GM11168 (cell line): ENCODE data around the gene TMEFF2.

Experiments
- in situ Hi-C: fragments of 300-500 bp; cut with MboI; formaldehyde crosslinking; loops from one replicate; pipeline ENCODE4 v1.12.0; 2022; ENCODE audit warnings: low sequenced_read_pairs; ENCODE audit not compliant: unreplicated experiment

The TMEFF2 gene

DNA sequence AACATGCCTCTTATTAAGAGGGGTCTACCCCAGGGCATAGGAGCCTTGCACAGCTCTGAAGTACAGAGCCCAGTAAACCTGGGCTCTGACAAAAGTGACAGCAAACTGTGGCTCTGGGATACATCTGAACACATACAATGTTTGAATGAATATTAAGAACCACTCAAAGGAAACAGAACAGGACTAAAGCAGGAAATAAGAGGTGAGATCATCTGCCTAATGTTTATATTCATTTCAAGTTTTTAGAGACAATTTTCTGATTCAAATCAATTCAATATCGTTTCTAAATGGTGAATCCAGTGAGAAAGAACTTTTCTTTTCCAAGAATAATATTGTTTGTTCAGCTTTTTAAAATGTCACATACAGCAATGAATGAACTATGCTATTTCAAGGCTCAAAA is 211.1 kb downstream of the TMEFF2 start:
- in situ Hi-C loops: no loop called here

DNA sequence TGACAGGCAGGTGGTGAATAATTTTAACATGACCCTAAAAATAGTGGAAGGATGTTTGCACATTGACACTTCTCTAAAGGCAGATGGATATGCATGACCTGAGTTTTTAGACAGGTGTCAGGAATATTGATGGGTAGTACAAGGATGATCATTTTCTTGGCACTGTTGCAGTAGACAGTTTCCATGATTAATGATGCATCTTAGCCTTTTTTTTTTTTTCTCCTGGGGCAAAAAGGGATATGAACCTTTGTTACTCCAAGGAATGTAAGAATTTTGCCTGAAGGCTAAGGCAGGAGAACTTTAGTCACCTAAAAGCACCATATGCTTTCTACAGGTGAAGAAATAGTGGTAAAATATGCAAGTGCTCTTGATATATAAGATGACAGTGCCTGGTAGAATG is 211.5 kb downstream of the TMEFF2 start:
- in situ Hi-C loops: no loop called here

DNA sequence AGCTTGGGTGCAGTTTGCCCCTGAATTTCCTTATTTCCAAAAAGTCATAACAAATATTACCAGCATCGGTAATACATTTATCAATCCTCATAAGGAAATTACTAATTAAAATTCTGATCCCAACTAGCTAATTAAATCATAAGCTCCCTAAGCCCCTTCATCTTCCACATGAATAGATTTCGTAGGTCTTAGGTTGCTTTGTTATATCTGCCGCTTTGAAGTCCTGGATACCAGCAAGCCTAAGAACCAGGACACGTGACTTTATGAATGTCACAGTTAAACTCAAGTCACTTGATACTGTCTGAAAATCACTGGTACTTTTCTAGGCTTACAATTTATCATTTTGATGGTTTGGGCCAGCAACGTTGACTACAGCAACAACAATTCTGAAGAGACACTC is 213.0 kb downstream of the TMEFF2 start:
- in situ Hi-C loops: no loop called here

DNA sequence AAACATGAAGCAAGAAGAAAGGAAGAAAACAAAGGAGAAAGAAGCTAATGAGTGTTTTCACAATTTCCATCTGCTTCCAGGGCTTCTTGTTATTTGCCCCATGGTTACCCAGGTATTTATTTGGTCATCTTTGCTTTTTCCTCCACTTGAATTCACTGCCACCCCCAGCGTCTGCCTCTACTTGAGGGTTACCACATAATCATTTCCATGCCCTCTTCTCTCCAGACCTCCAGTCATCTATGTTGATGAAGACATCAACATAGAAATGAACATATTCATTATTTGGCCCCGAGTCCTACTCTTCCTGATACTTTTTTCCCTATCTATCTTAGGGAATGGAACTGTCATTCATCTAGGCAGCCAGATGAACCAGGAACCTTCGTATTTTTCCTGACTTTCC is 214.2 kb downstream of the TMEFF2 start:
- in situ Hi-C loops: no loop called here

DNA sequence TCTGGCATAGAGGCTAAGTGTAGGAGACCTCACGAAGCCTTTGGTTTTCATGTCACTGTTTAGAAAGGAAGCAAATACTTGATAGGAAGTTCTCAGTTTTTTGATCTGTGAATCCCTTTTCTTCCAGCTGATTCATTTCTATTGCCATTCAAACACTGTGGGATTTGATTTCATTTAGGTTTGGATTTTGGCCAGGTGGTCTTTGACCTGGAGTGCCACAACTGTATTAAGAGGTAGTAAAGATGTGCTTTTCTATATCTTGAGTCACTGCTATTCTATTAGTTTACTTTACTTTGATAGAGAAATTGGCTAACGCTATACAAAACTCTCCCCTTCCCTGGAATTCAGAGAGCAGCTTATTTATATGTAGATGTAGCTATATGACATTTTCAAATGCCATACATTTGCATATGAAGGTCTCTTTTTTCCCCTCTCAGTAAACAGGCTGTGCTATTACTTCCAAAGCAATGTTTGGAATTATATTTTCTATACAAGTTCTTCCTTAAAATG is 215.5 kb downstream of the TMEFF2 start:
- in situ Hi-C loops: no loop called here

DNA sequence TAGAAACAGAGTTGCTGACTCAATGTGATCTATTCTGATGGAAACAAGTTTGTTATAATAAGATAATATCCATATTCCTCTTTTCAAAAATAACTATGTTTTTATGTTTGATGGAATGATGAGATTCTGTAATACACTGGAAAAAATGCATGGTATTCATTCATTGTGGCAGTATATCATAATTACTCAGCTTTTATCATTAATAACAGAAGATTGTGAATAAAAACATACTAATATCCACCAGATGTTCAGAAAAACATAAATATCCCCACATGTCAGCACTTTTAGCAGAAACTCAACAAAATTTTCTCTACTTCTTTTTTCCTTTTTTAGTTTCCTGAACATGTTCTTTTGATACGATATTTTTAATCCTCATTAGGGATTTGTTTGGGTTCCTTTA is 217.0 kb downstream of the TMEFF2 start:
- in situ Hi-C loops: no loop called here

DNA sequence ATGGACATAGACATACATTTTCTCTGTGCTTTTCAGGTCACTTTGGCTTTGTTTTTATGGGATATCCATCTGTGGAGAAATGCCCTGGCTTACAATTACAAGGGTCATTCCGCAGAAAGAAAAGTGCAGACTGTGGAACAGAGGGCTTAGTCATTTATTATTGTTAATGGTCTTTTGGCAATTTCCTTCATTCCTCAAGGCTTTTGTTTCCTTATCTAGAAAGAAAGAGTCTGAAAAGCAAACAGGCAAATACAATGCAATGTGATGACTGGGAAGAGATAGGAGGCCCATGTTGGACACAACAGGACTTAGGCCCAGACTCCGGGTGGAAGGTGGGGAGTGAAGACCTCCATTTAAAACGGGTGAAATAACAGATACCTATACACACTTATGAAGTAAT is 218.3 kb downstream of the TMEFF2 start:
- in situ Hi-C loops: no loop called here

DNA sequence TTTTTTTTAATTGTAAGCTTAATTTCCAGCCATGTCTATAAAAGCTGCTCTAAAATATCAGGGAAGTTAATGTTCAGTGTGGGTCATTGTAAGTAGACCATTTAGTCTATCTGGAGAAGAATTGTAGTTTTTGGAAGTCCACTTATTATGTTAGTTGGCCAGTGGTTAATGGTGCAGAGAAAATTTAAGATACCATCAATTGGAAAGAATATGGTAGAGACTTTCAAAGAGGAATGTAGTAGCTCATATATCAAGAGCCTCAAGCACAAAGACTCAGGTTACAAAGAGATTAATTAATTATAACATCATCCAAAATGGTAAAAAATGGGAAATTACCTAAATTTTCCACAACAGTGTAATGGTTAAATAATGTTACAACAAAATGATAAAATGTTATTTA is 220.1 kb downstream of the TMEFF2 start:
- in situ Hi-C loops: no loop called here

DNA sequence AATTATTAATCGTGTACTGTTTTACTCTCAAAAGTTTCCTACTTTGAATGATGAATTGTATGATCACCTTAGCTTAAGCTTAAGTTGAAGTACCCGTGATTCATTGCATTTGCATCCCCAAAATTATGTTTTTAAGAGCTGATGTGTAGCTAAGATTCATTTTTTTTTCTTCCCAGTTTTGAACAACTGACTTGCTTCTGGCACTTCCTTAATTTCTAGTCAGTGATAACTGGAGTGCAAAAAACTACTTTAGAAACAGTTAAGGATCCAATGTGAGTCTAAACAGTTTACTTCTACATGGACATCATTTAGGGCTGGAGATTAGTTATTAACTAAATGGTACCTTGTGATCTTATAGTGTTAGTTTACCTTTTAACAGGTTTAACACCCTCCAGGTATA is 223.9 kb downstream of the TMEFF2 start:
- in situ Hi-C loops: no loop called here

DNA sequence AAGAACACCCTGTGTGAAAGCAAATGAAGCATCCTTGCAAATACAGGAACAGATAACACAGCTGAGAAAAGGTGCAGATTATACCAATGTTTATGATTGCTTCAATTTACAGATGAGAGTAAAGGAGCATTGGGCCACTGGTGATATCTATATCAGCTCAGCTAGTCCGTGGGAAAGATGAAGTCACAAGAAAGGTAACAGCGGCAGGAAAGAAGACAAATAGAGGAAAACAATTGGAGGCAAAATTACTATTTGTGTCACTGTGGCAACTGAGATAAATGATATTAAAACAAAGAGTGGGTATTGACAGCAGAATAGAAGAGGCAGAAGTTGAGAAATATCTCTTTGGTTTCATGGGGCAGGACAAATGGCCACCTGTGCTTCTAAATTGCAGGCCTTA is 226.6 kb downstream of the TMEFF2 start:
- in situ Hi-C loops: no loop called here

DNA sequence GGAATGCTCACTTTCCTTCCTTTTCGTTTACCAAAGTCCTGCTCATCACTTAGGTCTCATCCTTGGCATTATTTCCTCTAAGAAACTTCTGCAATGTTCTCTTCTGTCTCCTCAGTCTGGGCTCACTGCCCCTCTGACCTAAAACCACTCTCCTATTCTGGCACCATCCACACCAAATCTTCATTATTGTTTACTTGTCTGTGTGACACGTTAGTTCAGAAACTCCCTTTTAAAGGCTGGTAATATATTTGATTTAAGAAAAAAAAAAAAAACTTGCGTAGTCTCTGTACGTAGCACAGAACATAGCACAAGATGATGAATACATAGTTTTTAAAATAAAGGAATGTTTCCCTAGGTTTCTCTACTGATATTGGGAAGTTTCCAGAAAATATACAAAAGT is 229.0 kb downstream of the TMEFF2 start:
- in situ Hi-C loops: no loop called here

DNA sequence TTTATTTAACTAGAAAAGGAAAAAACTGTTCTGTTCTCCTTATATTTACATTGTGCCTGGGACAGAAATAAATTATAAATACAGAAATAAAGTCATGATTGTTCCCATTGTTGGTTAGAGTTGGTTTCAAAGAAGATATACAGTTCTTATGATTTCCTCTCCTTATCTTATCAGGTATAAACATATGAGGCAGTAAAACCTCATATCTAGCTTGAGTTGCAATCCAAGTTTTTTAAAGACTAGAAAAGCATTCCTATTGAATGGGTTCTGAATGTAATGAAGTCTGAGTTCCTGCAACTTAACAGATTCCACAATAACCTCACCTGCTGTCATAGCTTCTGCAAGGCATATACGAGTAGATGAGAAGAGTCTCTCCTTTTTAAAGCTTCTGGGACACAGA is 233.2 kb downstream of the TMEFF2 start:
- in situ Hi-C loops: no loop called here

DNA sequence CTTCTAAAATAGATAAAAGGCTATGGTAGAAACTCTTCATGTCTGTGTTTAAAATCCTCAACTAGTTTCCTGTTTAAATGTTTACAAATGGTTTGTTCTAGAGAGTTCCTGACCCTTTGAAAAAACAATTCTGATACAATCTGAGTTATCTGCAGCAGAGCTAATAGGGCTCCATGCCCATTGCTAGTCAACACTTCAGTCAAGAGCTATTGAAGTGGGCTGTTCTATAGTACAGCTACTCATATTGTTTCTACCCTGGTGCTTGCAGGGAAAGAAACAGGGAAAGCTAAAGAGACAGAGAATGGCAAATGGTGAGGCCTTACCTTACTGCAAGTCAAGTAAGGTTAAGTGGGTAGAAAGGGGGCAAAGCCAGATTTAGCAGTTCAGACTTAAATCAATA is 235.5 kb downstream of the TMEFF2 start:
- in situ Hi-C loops: no loop called here

DNA sequence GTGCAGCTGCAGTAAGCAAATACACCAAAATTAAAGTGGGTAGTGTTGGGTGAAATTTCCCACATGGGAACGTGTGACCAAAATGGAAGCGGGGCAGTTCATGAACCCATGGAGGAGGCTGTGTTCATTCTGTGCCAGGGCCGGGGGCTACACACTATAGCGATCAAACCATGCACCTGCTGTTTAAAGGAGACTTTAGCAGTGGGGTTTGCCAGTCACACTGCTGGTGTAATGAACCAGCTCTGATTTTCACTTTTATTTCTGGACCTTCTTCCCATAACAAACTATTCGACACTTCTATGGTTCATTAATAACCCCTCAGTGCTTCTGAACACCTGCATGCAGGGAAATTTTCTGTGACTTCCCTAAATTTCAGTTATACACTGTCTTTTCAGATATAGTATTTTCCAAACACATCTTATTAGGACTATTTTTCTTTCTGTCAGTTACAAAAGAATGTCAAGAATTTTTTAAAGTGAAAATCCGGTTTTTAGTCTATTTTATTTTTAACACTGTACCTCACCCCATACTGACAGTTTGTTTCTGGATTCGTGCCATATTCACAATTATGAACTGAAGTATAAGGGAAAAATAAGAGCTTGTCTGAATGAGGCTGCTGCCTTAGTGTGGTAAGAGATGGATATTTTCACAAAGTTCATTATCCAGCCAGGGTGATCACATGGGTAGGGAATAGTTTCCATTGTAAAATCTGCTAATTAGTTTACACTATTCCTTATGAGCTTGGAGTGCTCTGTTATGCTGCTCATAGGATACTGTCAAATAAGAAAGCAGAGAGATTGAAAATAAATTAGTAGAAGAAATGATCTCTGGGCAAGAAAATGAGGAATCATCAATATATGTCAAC is 236.5 kb downstream of the TMEFF2 start:
- in situ Hi-C loops: no loop called here

DNA sequence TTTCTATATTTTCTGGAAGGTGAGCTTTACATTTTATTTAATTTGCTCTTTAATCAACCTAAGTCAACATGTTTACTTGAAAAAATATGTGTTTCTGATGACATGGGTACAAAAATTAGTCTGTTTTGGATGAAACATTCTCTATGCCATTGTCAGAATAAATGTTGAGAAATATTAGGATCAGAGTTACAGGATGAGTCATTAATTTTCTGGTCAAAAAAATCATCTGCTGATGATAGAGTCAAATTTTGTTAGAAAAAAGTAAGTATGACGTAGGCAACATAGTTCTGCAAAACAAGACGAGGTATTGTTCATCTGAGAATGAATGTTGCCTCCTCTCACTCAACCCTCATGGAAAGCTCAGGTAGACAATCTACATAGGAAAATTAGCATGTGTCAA is 240.3 kb downstream of the TMEFF2 start:
- in situ Hi-C loops: no loop called here

DNA sequence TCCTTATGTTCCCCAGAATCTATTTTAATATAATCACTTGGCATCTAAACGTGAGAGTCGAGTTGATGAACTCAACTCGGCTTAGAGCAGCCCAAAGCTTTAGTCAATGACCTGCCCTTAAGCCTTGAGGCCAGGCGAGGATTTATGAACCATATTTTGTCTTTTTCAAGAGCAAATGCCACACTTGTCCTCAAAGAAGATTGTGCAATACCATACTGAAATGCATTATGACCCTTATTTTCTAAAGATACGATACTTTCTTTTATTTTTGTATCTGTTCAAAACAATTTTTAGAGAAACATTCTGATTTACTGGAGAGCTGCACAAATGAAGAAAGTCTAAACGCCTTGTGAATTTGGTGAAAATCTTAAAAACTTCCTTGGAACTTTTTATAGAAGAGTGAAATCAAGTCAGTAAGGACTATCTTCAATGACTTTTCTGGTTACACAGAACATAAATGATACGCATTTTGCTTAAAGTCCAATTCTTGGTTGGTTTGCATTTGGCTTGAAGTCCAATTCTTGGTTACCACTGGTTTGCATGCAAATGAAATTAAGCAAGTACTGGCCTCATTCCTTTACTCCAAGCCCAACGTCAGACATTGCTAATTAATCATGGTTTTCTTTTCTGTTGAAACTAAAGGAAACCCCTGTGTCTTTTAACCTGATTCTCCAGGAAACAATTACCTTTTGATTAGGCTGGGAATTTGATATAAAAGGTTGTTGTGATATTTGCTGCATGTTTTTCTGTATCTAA is 242.0 kb downstream of the TMEFF2 start:
- in situ Hi-C loops: no loop called here

DNA sequence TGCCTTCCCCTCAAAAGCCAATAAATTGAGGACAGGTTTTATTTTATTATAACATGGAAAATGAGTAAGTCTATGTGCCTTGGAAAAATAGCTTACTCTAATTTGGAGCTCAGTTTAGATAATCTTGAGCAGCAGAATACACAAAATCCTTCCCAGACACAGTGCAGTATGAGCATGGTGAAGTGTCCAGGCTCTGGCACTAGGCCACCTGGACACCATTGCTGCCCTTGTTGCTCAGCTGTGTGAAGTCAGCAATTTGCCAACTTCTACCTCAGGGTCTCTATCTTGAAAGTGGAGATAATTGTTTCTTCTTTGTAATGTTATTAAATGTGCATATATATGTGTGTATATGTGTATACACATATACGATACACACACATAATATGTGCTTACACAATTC is 242.9 kb downstream of the TMEFF2 start:
- in situ Hi-C loops: no loop called here

DNA sequence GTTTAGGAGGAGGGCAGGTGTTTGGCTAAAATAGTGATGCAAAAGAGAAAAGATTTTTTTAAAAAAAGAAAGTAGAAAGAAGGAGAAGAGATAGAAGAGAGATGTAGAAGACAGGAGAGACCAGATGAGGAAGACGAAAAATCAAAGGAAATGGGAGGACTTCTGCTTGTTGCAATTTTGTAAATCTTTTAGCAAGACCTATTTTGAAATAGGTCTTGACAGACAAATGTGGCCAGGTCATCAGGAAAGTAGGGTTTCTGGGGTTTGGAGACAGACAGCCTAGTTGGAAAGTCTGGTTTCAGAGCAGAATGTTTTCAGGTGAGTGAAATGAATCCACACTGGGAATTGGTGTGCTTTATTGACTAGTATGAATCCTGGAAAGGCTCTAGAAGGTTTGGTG is 243.4 kb downstream of the TMEFF2 start:
- in situ Hi-C loops: no loop called here

DNA sequence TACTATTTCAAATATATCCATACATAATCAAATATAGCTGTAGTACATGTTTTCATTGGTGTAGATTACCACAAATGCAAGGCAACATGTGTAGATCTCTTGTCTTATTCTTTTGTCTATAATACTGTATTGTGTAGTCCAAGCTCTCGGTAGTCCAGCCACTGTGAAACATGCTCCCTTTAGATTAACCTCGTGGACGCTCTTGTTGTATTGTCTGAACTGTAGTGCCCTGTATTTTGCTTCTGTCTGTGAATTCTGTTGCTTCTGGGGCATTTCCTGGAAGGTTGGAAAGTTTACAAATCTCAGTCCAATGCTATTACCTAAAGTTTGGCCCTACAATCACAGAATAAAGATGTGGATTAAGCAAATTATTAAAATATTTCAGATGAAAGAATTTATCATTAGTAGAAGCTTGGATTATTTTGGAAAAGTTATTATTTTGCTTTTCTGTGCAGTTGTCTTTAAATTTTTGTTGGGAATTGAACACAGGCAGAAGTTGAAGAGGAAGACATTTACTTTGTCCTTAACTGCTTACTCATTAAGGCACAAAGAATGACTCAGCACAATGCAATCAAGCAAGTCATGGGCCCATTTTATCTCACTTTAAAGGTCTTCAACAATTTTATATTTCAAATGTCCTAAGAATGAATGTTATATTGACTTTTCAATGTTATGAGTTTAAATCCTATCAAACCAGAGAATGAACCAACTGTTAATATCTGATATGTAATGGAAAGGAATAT is 244.4 kb downstream of the TMEFF2 start:
- in situ Hi-C loops: no loop called here

DNA sequence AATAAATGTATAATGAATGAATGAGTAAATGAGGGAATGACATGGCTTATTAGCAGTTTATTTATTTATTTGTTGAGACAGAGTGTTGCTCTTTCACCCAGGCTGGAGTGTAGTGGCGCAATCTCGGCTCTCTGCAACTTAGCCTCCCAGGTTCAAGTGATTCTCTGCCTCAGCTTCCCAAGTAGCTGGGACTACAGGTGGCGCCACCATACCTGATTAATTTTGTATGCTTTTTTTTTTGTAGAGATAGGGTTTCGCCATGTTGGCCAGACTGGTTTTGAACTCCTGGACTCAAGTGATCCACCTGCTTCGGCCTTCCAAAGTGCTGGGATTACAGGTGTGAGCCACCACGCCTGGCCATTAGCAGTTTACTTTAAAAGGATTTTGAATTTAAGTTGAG is 247.5 kb downstream of the TMEFF2 start:
- in situ Hi-C loops: no loop called here
